Spleen (tissue), 11 donors: ENCODE data around the gene MTHFR. TPM values are rescaled to one million over a fixed set of nuclear protein-coding genes. Genes with fewer than 3 reads are reported as not detected.

Experiments
- DNase-seq: peaks from one replicate; pipeline ENCODE4 v3.0.0-alpha.2; 2020
- H3K27ac ChIP-seq, 8 donors: fragments of 200-600 bp; sonication (generic) in 7 of 8; 1 replicate in 4 of 8; 2 replicates in 4 of 8; pipeline versions ENCODE4 v1.5.0 to v1.8.0; 2016 to 2021; ENCODE audit warnings: inconsistent platforms in 4 of 8, mild to moderate bottlenecking in 4 of 8, moderate library complexity in 1 of 8
- H3K27me3 ChIP-seq, 7 donors: fragments of 200-600 bp; sonication (generic) in 6 of 7; replicated peaks in 1 of 7; 1 replicate in 4 of 7; 2 replicates in 3 of 7; pipeline versions ENCODE4 v1.5.0 to v1.8.0; 2016 to 2021; ENCODE audit warnings: inconsistent platforms in 3 of 7, mild to moderate bottlenecking in 1 of 7
- H3K36me3 ChIP-seq, 6 donors: fragments of 200-600 bp; sonication (generic) in 5 of 6; 1 replicate in 4 of 6; 2 replicates in 2 of 6; pipeline versions ENCODE4 v1.5.0 to v1.8.0; 2016 to 2021; ENCODE audit warnings: inconsistent platforms in 2 of 6
- H3K4me1 ChIP-seq, 6 donors: fragments of 200-600 bp; sonication (generic) in 5 of 6; 1 replicate in 3 of 6; 2 replicates in 3 of 6; pipeline versions ENCODE4 v1.5.0 to v1.8.0; 2016 to 2021; ENCODE audit warnings: inconsistent platforms in 3 of 6
- H3K4me3 ChIP-seq, 8 donors: fragments of 200-600 bp; sonication (generic) in 7 of 8; 1 replicate in 4 of 8; 2 replicates in 4 of 8; pipeline versions ENCODE4 v1.5.0 to v1.8.0; 2016 to 2021; ENCODE audit warnings: inconsistent platforms in 4 of 8, mild to moderate bottlenecking in 4 of 8, moderate library complexity in 2 of 8
- H3K9me3 ChIP-seq, 8 donors: fragments of 200-600 bp; sonication (generic) in 7 of 8; 1 replicate in 4 of 8; 2 replicates in 4 of 8; pipeline versions ENCODE4 v1.5.0 to v1.8.0; 2016 to 2021; ENCODE audit warnings: inconsistent platforms in 4 of 8
- CTCF ChIP-seq, 11 experiments: fragments of 200-600 bp in 7 of 11; fragments of 450-650 bp in 4 of 11; sonication (generic) in 4 of 11; IDR thresholded peaks in 8 of 11; conservative IDR thresholded peaks in 3 of 11; 1 replicate in 7 of 11; 2 replicates in 4 of 11; pipeline versions ENCODE4 v1.4.0 to v1.8.0; 2016 to 2021; ENCODE audit warnings: antibody characterized with exemption in 11 of 11, inconsistent platforms in 4 of 11, mild to moderate bottlenecking in 1 of 11
- POLR2A ChIP-seq, 3 donors: fragments of 450-650 bp; IDR thresholded peaks; one replicate each; pipeline ENCODE4 v1.5.1; 2017; ENCODE audit warnings: antibody characterized with exemption in 3 of 3, mild to moderate bottlenecking in 1 of 3
- POLR2AphosphoS5 ChIP-seq, 3 donors: sonication (generic); formaldehyde crosslinking; IDR thresholded peaks; one replicate each; pipeline ENCODE4 v1.5.1; 2017; ENCODE audit warnings: antibody characterized with exemption in 3 of 3
- WGBS, 5 donors: extraction: QIAGEN DNeasy Blood & Tissue Kit in 3 of 5; methylation state at CpG; one replicate each; pipeline versions ENCODE4 v1.1.5 to v1.1.7; 2013 to 2018; 5-methylcytosine and 5-hydroxymethylcytosine counted together
- intact Hi-C: fragments of 100-400 bp; cut with DNase I; formaldehyde crosslinking; loops from one replicate; pipeline ENCODE4 v1.15.0; 2023; ENCODE audit warnings: low total_unique reads
- polyA plus RNA-seq, 3 donors: library from polyadenylated mRNA; stranded (reverse); fragments of 200-250 nt; gene quantifications; one replicate each; pipeline ENCODE4 v1.2.1, GENCODE V29; 2013
- total RNA-seq, 7 donors: library from RNA; depleted of rRNA in 3 of 7; stranded (reverse); fragments of >200 nt in 3 of 7; fragmentation: NEBNext Ultra II Directional in 4 of 7; extraction: Animal tissue kit (Norgen Biotek cat#: 25700) in 4 of 7; gene quantifications; one replicate each; pipeline versions ENCODE4 v1.1.0 to v1.2.1, GENCODE V29; 2016 to 2021
- donor health status: healthy with polysubstance abuse.
- donor health status: DM: no; HTN: no; CAD: no; lungs with moderate emphysema.
- donor health status: DM: no; HTN: no; CAD: no.
- donor health status: Bipolar disorder and iron deficiency.
- donor health status: healthy.
- donor health status: DM: no; HTN: no; CAD: no.
- donor health status: DM: yes; HTN: yes; CAD: no.

MTHFR gene
- total and polyA plus RNA-seq, 10 donors: 6.7 to 79.8 (median 67.7) TPM

- no peak for DNase-seq
- TF ChIP-seq CTCF (IDR thresholded peaks at IDR 0.05 in 8 of 11, conservative IDR thresholded peaks at IDR 0.05 in 3 of 11) (no peak), POLR2AphosphoS5 (IDR thresholded peaks at IDR 0.05) (peak in 1 of 3 donors; percentile 39)
- intact Hi-C loops: loop anchor here (5.0 kb wide), 1 partner anchor 57 kb away; no protein-coding TSS in a partner anchor
- Histone ChIP-seq H3K27me3 (no peaks in the 10 kb centered on the region), H3K4me3 (no peak overlapping the region), H3K4me1 (peaks cover 0 to 8% (median 2%) of the 10 kb centered on the region in 6 donors), H3K9me3 (no peaks in the 10 kb centered on the region), H3K36me3 (peaks cover 12 to 100% (median 95%) of the 10 kb centered on the region in 6 donors), H3K27ac (no peak overlapping the region)
- 94 to 97% (median 95%) methylated on average over 28 of the region's 28 CpGs for WGBS, 5 donors
Measured at GRCh38 chr1:11835441-11836225, 29.9 kb upstream of the MTHFR start.

GRCh38 chr1:11833900-11834299, 28.1 kb upstream of the MTHFR start:
- TF ChIP-seq POLR2AphosphoS5 (IDR thresholded peaks at IDR 0.05): no peak
- TF ChIP-seq POLR2A (IDR thresholded peaks at IDR 0.05): no peak
- TF ChIP-seq CTCF (IDR thresholded peaks at IDR 0.05 in 8 of 11, conservative IDR thresholded peaks at IDR 0.05 in 3 of 11): no peak
- DNase-seq: no peak
- H3K27ac ChIP-seq: no peak overlapping the region
- H3K27me3 ChIP-seq: no peaks in the 10 kb centered on the region
- 92 to 98% (median 95%) methylated on average over 11 to 13 of the region's 13 CpGs for whole genome bisulfite sequencing, 5 donors
- no peak overlapping the region for H3K4me3 ChIP-seq
- peaks cover 7 to 100% (median 91%) of the 10 kb centered on the region in 6 donors for H3K36me3 ChIP-seq
- intact Hi-C loops: no loop called here
- H3K4me1 ChIP-seq: peaks cover 0 to 5% (median 2%) of the 10 kb centered on the region in 6 donors
- no peaks in the 10 kb centered on the region for H3K9me3 ChIP-seq

GRCh38 chr1:11833497-11833896, 27.7 kb upstream of the MTHFR start:
- no peak overlapping the region for H3K4me3 ChIP-seq
- H3K4me1 ChIP-seq: peaks cover 0 to 1% (median under 1%) of the 10 kb centered on the region in 6 donors
- no peak overlapping the region for H3K27ac ChIP-seq
- intact Hi-C loops: no loop called here
- TF ChIP-seq POLR2A (IDR thresholded peaks at IDR 0.05): no peak
- no peak for TF ChIP-seq CTCF (IDR thresholded peaks at IDR 0.05 in 8 of 11, conservative IDR thresholded peaks at IDR 0.05 in 3 of 11)
- TF ChIP-seq POLR2AphosphoS5 (IDR thresholded peaks at IDR 0.05): no peak
- WGBS, 5 donors: 92 to 99% (median 93%) methylated on average over 8 of the region's 8 CpGs
- H3K9me3 ChIP-seq: no peaks in the 10 kb centered on the region
- no peak for DNase-seq
- no peaks in the 10 kb centered on the region for H3K27me3 ChIP-seq
- H3K36me3 ChIP-seq: peaks cover 7 to 100% (median 92%) of the 10 kb centered on the region in 6 donors

GRCh38 chr1:11831945-11832725, 26.4 kb upstream of the MTHFR start:
- intact Hi-C loops: no loop called here
- H3K27me3 ChIP-seq: no peaks in the 10 kb centered on the region
- H3K9me3 ChIP-seq: no peaks in the 10 kb centered on the region
- DNase-seq: no peak
- TF ChIP-seq POLR2AphosphoS5 (IDR thresholded peaks at IDR 0.05) (peak in 1 of 3 donors; percentile 37), CTCF (IDR thresholded peaks at IDR 0.05 in 8 of 11, conservative IDR thresholded peaks at IDR 0.05 in 3 of 11) (no peak), POLR2A (IDR thresholded peaks at IDR 0.05) (no peak)
- 82 to 95% (median 91%) methylated on average over 9 of the region's 9 CpGs for WGBS, 5 donors
- no peak overlapping the region for H3K4me3 ChIP-seq
- H3K4me1 ChIP-seq: no peaks in the 10 kb centered on the region
- H3K27ac ChIP-seq: no peak overlapping the region
- peaks cover 7 to 100% (median 91%) of the 10 kb centered on the region in 6 donors for H3K36me3 ChIP-seq
